22Rv1 (cell line): Measurements from ENCODE around the gene ZCCHC2.

Experiments used
- ZFX ChIP-seq: fragments of 450-650 bp; IDR thresholded peaks from 2 replicates; pipeline ENCODE4 v1.6.1; 2017; ENCODE audit warnings: antibody characterized with exemption, borderline replicate concordance
- TF ChIP-seq, protein P1 (sequence below): fragments of 450-650 bp; IDR thresholded peaks from 2 replicates; pipeline ENCODE4 v1.5.1; 2017; ENCODE audit warnings: mild to moderate bottlenecking

GRCh38 chr18:62603979-62604378 lies 81.2 kb downstream of the ZCCHC2 start:
- TF ChIP-seq, protein P1, sequence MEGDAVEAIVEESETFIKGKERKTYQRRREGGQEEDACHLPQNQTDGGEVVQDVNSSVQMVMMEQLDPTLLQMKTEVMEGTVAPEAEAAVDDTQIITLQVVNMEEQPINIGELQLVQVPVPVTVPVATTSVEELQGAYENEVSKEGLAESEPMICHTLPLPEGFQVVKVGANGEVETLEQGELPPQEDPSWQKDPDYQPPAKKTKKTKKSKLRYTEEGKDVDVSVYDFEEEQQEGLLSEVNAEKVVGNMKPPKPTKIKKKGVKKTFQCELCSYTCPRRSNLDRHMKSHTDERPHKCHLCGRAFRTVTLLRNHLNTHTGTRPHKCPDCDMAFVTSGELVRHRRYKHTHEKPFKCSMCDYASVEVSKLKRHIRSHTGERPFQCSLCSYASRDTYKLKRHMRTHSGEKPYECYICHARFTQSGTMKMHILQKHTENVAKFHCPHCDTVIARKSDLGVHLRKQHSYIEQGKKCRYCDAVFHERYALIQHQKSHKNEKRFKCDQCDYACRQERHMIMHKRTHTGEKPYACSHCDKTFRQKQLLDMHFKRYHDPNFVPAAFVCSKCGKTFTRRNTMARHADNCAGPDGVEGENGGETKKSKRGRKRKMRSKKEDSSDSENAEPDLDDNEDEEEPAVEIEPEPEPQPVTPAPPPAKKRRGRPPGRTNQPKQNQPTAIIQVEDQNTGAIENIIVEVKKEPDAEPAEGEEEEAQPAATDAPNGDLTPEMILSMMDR, result no peak
- TF ChIP-seq ZFX, result no peak
